ENCODE results near the gene CUX1. TPM values are rescaled to one million over a fixed set of nuclear protein-coding genes. Genes with fewer than 3 reads are reported as not detected.

The CUX1 gene
- total and polyA plus RNA-seq, 10 of the 15 experiments (the other 5 are each of a cell fraction or from before 2014, with no cell fraction given) = 6.1 to 48.6 (median 25.9) TPM

DNA sequence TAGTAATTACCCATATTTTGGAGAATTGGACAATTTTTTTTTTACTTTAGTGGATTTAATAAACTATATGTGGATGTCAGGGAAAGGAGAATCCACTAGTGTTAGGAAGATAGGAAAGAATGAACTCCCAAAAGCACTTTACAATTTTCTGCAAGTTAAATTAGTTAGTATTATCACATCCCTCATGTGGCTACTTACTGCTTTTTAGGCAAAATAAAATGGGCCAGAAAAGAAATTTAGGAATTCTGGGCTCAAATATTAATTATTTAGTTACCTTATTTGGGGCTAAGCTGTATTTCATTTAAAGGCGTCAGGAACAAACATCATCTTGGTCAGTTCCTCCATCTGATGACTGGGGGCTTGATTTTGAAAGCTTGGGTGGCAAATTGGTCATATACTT, 4.8 kb upstream of the CUX1 start:
- Histone ChIP-seq H3K27me3 (replicated peaks in 1 of 2; ENCODE audit: control insufficient read depth in 2 of 2, insufficient read depth in 2 of 2, low read length in 1 of 2) (no peaks in the 10 kb centered on the region), H4K20me1 (ENCODE audit: control insufficient read depth, insufficient read depth) (no peaks in the 10 kb centered on the region), H3K9me3 (replicated peaks; ENCODE audit: control insufficient read depth, insufficient read depth, low read length) (no peaks in the 10 kb centered on the region), H3K4me1 (ENCODE audit: control insufficient read depth, insufficient read depth, low read length) (no peaks in the 10 kb centered on the region), H3K27ac (ENCODE audit: control insufficient read depth, insufficient read depth) (no peak overlapping the region), H3K4me3 (no peak overlapping the region), H3K4me2 (ENCODE audit: control insufficient read depth, insufficient read depth) (no peak overlapping the region), H3K36me3 (ENCODE audit: control insufficient read depth in 2 of 2, insufficient read depth in 2 of 2, low read length in 1 of 2) (no peaks in the 10 kb centered on the region), H3K9ac (ENCODE audit: control insufficient read depth, insufficient read depth, low read length) (no peak overlapping the region), H3K79me2 (ENCODE audit: control insufficient read depth, insufficient read depth, low read length) (peaks cover 14% of the 10 kb centered on the region), H2AFZ (ENCODE audit: control insufficient read depth, low read depth, low read length) (no peak overlapping the region)
- no peak for DNase-seq (ENCODE audit: low read depth, low spot score)
- SMC1A ChIA-PET (ENCODE audit: uncharacterized antibody, unreplicated experiment) = interaction anchor here (0.7 to 4.5 kb wide), 5 partner anchors 45 to 424 kb away, joined by 4 to 21 read pairs (median 7); no protein-coding TSS in a partner anchor
- TF ChIP-seq ZSCAN29 (IDR thresholded peaks at IDR 0.05) = no peak
- no peak for TF ChIP-seq POU2F2 (IDR thresholded peaks at IDR 0.05; ENCODE audit: borderline replicate concordance, low read depth, low read length)
- TF ChIP-seq CREB1 (IDR thresholded peaks at IDR 0.05; ENCODE audit: low read depth) = no peak
- TF ChIP-seq, protein P1, sequence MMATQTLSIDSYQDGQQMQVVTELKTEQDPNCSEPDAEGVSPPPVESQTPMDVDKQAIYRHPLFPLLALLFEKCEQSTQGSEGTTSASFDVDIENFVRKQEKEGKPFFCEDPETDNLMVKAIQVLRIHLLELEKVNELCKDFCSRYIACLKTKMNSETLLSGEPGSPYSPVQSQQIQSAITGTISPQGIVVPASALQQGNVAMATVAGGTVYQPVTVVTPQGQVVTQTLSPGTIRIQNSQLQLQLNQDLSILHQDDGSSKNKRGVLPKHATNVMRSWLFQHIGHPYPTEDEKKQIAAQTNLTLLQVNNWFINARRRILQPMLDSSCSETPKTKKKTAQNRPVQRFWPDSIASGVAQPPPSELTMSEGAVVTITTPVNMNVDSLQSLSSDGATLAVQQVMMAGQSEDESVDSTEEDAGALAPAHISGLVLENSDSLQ (IDR thresholded peaks at IDR 0.05) = no peak
- no peak for TF ChIP-seq ZNF384 (IDR thresholded peaks at IDR 0.05; ENCODE audit: borderline replicate concordance, low read depth, low read length)
- no peak for TF ChIP-seq HDAC2 (IDR thresholded peaks at IDR 0.05)
- TF ChIP-seq KAT2A (conservative IDR thresholded peaks at IDR 0.05; ENCODE audit: control insufficient read depth, low read depth, low read length) = no peak
- TF ChIP-seq MYC (IDR thresholded peaks at IDR 0.05; ENCODE audit: insufficient read depth, insufficient read length, insufficient replicate concordance, low read length, severe bottlenecking) = no peak
- ATAC-seq = no peak
- no TSS peak for BruUV-seq (replicated peaks)
- CTCF ChIA-PET = interaction anchor here (1.3 to 2.9 kb wide), 3 partner anchors 70 to 210 kb away, joined by 9 to 14 read pairs (median 11); no protein-coding TSS in a partner anchor
- POLR2A ChIA-PET = no interaction called here
- WGBS (ENCODE audit: insufficient coverage, insufficient replicate concordance, low lambda C conversion rate, missing lambda C conversion rate) = 86% methylated on average over 1 of the region's 1 CpG
- FAIRE-seq = no peak
- intact Hi-C loops (cut with micrococcal nuclease; ENCODE audit: unreplicated experiment) (loop anchor here (10.0 kb wide), 1 partner anchor 268 kb away; no protein-coding TSS in a partner anchor), in situ Hi-C loops (cut with MboI) (loop anchor here (5.0 kb wide), 2 partner anchors 65 to 120 kb away; no protein-coding TSS in a partner anchor)
- RAD21 ChIA-PET (ENCODE audit: unreplicated experiment) = interaction anchor here (0.6 to 1.8 kb wide), 3 partner anchors 40 to 69 kb away, joined by 3 to 5 read pairs (median 4); no protein-coding TSS in a partner anchor
